Activated CD8-positive, alpha-beta memory T cell treated with anti-CD3 and anti-CD28 coated beads for 1 hour (primary cell): ENCODE data around the gene GPR27.

Source experiments
- DNase-seq, 2 donors: peaks; one replicate each; pipeline ENCODE4 v3.0.0-alpha.2; 2020; ENCODE audit warnings: low read depth in 1 of 2; ENCODE audit errors: extremely low read depth in 1 of 2

The GPR27 gene

GRCh38 chr3:71728632-71729342, 24.9 kb upstream of the GPR27 start:
- DNase-seq: no peak

- no peak for DNase-seq
Observed at GRCh38 chr3:71732637-71733036, 21.0 kb upstream of the GPR27 start.

GRCh38 chr3:71733319-71733718, 20.3 kb upstream of the GPR27 start:
- no peak for DNase-seq

GRCh38 chr3:71734881-71735280, 18.8 kb upstream of the GPR27 start:
- DNase-seq: no peak

GRCh38 chr3:71742621-71743020, 11.0 kb upstream of the GPR27 start:
- no peak for DNase-seq

GRCh38 chr3:71744738-71745137, 8.9 kb upstream of the GPR27 start:
- no peak for DNase-seq

- DNase-seq: no peak
Observed at GRCh38 chr3:71751602-71752001, 2.1 kb upstream of the GPR27 start.

- DNase-seq: no peak
Observed at GRCh38 chr3:71752831-71753700, 589 bp upstream of the GPR27 start.

- no peak for DNase-seq
Observed at GRCh38 chr3:71754610-71755253, 1.1 kb downstream of the GPR27 start.

- no peak for DNase-seq
Observed at GRCh38 chr3:71758091-71758490, 4.4 kb downstream of the GPR27 start.

GRCh38 chr3:71759401-71759800, 5.7 kb downstream of the GPR27 start:
- no peak for DNase-seq

GRCh38 chr3:71760140-71760539, 6.5 kb downstream of the GPR27 start:
- DNase-seq: no peak

- DNase-seq: no peak
Observed at GRCh38 chr3:71763426-71763825, 9.8 kb downstream of the GPR27 start.

GRCh38 chr3:71771126-71771525, 17.5 kb downstream of the GPR27 start:
- DNase-seq: no peak

- DNase-seq: no peak
Observed at GRCh38 chr3:71771884-71772283, 18.2 kb downstream of the GPR27 start.

- no peak for DNase-seq
Observed at GRCh38 chr3:71776538-71776937, 22.9 kb downstream of the GPR27 start.

- no peak for DNase-seq
Observed at GRCh38 chr3:71778353-71778752, 24.7 kb downstream of the GPR27 start.

- no peak for DNase-seq
Observed at GRCh38 chr3:71779674-71780377, 26.2 kb downstream of the GPR27 start.

GRCh38 chr3:71780430-71780829, 26.8 kb downstream of the GPR27 start:
- DNase-seq: no peak

GRCh38 chr3:71783152-71783551, 29.5 kb downstream of the GPR27 start:
- no peak for DNase-seq
